ENCODE data around the gene FSTL3. TPM values are rescaled to one million over a fixed set of nuclear protein-coding genes. Genes with fewer than 3 reads are reported as not detected.

FSTL3 gene
- polyA plus RNA-seq, 1 donor, result 17.9 TPM

DNA sequence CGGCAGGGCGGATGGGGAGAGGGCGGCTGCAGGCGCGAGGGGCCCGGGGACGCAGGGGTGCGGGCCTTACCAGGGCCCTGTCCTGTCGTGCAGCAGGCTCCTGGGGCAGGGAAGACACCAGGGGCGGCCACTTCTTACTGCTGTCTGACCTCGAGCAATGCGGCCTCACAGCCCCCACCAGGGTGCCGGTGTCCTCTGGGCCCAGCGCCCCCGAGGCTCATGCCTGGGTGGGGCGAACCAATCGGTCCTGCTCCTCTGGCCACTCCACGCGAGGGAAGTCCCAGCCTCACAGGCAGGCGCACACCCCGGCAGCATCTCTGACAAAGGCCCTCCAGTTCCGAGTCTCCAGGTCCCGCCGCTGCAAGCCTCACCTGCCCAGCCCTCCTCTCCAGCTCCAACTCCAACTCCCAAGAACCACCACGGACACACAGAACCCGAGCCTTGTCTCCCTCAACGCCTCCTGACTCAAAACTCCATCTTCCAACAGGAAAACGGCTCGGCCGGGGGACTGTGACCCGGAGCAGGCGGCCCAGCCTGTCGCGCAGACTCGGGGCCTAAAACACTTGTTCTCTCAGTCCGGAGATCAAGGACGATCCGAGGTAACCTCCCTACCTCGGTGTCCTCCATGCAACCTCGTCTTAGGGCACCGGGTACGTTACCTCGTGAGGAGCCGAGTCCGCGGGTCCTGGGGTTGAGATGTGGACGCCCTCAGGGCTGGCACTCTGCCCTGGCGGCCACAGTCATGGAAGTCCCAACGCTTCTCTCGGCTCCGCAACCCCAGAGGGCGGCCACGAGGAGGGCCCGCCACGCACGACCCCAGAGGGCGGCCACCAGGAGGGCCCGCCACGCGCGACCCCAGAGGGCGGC is 30.0 kb upstream of the FSTL3 start:
- DNase-seq, result no peak

GRCh38 chr19:646779-647565 is 29.2 kb upstream of the FSTL3 start:
- DNase-seq, result no peak

DNA sequence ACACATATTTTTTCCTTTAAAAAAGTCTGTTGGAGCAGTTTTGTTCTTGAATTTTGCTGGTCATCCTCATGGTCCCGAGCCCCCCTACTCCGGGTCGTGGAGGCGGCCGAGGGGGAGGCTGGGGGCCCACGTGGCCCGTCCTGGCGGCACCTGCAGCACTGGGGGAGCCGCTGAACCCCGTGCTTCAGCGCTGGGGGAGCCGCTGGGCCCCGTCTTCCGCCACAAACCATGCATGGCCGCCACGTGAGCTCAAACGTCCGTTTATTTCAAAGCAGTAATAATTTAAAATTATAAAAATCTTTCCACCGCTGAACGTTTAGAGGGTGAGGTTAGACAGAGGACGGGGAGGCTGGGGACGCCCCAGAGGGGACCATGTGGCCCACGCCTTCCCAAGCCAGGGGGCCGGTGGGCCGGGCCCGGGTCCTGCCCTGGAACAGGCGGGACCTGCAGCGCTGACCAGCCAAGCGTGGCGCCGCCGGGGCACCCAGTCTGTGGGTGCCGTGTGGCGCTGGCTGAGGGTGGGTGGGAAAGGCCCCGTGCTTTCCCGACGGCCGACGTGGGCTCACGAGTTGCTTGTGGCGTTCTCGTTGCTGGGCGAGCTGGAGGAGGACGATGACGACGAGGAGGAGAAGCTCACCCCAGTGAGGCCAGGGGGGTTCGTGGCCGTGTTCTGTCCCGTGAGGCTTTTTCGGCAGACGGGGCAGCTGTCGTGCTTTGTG is 28.5 kb upstream of the FSTL3 start:
- no peak for DNase-seq

DNA sequence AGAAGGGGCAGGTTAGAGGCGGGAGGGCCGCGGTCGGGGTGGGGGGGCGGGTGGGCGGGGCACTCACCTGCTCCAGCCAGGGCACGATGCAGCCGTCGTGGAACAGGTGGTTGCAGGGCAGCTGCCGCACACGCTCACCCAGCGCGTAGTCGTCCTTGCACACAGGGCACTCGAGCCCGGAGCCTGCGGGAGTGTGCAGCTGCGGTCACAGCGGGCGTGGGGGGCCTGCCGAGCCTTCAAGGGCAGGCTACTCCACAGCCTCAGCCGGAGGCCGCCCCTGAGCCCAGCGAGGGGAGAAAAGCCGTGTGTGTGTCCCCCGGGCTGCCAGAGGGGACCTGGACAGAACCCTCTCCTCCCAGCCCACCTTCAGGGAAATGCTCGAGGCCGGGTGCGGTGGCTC is 27.9 kb upstream of the FSTL3 start:
- DNase-seq, result no peak

DNA sequence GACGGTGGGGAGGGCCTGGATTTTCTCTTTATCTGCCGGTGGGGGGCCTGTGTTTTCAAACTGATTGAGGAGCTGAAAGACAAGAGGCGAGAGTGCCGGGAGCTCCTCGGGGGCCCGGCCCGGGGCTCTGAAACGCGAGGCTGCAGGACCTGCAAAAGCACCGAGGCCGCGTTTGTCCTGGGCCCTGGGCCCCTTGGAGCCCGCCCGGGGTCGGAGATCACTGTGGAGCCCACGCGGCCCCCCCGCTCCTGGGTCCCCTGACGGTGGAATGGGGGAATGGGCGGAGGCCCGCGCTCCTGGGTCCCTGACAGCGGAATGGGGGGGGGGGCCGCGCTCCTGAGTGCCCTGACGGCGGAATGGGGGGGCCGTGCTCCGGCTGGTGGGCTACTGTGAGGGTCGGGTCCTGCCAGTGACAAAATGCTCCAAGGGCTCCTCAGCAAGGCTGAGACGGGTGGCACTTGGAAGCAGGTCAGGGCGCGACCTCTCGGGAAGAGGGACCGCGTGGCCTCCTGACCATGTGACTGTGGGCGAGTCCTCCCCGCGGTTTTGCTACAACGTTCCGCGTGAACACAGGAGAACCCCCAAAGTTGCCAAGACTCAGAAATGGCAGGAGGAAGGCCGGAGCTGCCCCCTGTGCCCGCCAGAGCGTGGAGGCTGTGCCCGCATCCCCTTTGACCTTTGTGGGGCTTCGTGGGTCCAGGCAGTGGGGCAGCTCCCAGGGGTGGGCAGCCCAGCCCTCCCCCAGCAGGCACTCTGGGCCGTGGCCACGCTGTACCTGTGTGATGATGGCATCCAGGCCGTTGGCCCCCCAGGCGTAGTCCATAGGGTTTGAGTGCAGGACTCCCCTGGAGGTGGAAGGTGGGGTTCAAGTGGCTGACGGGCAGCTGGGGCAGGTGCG is 27.0 kb upstream of the FSTL3 start:
- DNase-seq, result no peak

GRCh38 chr19:650121-650520 is 26.1 kb upstream of the FSTL3 start:
- DNase-seq, result no peak

DNA sequence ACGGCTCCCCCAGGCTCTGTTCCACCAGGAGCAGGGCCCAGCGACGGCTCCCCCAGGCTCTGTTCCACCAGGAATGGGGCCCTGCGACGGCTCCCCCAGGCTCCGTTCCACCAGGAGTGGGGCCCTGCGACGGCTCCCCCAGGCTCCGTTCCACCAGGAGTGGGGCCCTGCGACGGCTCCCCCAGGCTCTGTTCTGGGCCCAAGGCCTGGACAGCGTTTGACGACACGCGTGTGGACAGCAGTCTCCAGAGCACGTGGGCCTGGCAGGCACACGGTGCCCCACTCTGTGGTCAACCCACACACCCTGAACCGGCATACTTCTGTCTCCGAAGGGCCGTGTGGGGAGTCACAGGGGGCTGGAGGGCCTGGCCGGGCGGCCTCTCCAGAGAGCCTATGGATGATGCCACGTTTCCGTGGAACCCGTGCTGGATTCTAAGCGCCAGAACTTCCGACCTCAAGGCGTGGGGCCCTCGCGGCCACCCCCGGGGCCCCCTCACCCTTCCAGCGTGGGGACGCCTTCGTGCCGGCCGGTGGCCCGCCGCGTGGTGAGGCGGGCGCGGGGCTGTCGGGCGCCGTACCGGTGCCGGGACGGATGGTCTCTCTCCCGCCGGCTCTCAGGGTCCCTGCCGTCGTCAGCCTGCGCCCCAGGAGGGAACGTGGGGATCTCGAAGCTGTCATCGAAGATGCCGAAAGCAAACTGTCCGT is 24.9 kb upstream of the FSTL3 start:
- no peak for DNase-seq

- DNase-seq, result no peak
Measured at GRCh38 chr19:651991-652390, 24.2 kb upstream of the FSTL3 start.

DNA sequence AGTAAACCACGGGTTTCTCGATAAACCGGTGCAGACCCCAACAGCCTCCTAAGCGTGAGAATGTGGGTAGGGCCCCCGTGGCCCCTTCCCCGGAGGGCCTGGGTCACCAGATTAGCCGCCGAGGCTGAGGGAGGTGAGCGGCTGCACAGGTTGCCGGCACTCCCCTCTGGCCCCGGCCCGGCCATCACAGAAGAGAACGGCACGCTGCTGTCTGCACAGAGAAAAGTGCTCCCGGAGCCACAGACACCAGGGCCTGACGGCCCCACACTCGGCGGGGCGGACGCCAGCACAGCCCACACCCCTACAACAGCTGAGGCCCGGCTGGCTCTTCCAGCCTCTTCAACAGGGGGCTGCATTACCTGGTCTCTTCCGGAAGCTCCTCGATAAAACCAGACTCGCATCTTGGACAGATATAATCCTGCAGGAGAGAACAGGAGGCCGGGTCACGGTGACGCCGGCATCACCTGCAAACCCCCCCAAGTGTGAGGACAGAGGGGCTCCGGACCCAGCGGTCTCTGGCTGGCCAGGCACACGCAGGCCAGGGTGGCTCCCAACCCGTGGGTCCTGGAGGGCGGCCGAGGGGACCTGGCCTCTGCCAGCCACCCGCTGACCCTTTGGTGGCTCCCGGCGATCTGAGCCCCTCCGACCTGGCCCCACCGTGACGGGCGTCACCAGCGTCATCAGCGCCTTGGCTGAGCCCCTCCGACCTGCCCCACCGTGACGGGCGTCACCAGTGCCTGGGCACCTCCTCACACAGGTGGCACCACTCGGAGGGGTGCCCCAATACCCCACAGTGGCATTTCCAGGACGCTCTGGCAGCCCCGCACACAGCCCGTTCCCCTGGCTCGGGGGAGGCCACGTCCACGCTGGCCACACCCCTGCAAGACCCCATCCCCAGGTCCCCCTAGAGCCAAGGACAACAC is 23.5 kb upstream of the FSTL3 start:
- DNase-seq, result no peak

GRCh38 chr19:653425-653824 is 22.8 kb upstream of the FSTL3 start:
- DNase-seq, result no peak

- DNase-seq, result no peak
Measured at GRCh38 chr19:655691-656090, 20.5 kb upstream of the FSTL3 start.

DNA sequence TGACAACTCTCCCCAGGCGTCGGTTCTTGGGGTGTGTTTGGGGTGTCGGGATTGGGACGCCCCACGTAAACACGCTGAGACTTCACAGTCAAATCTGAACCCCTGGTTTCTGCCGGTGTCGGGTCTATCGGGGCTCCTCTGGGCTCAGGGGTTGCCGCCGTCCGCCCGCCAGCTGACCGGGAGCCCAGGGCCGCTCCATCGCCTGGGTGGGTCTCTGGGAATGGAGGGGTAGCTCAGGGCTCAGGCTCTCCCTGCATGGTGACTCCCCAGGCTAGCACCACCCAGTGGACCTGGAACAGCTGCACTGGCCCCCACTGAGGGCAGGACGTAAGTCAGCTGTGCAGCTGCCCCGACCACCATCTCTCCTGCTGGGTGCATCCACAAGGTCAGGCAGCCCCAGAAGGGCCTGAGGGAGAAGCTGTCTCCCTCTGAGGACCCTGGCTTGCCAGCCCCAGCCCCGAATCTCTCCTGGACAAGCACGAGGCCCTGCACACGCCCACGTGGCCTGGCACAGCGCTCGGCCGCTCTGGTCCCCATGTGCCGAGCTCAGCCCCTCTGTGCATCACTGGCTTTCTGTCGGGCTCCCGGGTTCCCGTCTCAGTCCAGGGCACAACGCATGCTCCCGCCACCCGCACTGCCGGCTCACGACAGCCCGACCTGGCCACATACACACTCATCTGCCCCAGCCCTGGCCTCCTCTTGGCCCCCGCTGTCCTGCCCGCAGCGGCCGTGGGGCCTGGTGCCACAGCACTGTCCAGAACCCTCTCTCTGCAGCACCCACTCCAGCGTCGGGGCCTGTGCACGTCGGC is 19.2 kb upstream of the FSTL3 start:
- DNase-seq, result no peak

DNA sequence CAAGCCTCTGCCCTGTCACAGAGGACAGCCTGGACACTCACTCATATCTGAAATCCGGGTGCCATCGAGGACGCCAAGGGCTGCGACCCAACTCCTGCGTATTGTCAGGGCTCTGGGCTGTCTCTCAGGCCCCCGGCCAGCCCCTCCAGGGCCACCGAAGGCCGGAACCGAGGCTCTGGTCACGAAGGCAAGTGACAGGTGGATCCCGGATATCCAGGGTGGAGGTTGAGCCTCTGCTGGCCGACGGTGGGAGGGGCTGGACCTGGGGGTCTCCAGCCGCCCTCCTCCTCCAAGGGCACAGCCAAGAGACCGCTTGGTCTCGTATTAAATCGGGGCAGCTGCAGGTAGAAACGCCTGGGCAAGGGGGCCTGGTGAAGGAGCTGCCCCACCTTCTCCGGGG is 18.6 kb upstream of the FSTL3 start:
- DNase-seq, result no peak

DNA sequence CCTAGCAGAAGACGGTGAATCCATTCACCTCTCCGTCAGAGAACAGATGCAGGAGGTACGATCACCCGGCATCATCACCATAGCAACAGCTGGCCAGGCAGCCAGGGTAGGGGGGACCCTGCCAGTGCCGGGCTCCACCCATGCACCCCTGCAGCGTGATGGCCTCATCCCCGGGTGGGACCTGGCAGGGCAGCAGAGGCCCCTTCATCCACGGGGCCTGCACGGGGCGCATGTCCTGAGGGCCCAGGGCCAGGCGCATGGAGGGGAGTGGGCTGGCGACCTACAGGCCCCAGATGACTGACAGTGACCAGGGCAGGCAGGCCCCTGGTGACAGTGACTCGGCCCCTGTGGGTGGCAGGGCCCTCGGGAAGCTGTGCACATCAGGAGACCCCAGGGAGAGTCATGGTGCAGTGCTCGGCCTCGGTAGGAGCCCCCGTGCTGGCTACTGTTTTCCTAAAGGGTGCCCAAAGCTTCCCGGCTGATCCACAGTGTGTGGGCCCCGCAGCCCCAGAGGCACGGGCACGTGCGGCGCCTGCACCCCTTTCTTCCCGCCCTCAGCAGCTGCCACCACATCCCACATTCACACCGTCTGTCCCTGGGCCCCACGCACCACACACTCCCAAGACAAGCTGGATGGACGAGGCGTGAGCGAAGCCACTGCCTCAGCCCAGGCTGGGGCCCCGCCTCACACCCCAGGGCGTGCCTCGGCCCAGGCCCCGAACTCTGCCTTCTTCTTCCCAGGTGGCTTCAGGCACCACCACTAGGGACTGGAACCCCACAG is 17.9 kb upstream of the FSTL3 start:
- DNase-seq, result no peak

- no peak for DNase-seq
Measured at GRCh38 chr19:658916-659839, 17.0 kb upstream of the FSTL3 start.

- DNase-seq, result no peak
Measured at GRCh38 chr19:660793-661426, 15.3 kb upstream of the FSTL3 start.
